SW480 (cell line): ENCODE data around the gene SBK1.
"Not testable (repeated sequence)": the region's sequence is repeated elsewhere in the genome, so short reads cannot be mapped to it uniquely, and the experiment has no call there.

ENCODE experiments used
- DNase-seq: peaks from one replicate; pipeline ENCODE4 v3.0.0-alpha.2; 2016; ENCODE audit warnings: low spot score

Gene SBK1

DNA sequence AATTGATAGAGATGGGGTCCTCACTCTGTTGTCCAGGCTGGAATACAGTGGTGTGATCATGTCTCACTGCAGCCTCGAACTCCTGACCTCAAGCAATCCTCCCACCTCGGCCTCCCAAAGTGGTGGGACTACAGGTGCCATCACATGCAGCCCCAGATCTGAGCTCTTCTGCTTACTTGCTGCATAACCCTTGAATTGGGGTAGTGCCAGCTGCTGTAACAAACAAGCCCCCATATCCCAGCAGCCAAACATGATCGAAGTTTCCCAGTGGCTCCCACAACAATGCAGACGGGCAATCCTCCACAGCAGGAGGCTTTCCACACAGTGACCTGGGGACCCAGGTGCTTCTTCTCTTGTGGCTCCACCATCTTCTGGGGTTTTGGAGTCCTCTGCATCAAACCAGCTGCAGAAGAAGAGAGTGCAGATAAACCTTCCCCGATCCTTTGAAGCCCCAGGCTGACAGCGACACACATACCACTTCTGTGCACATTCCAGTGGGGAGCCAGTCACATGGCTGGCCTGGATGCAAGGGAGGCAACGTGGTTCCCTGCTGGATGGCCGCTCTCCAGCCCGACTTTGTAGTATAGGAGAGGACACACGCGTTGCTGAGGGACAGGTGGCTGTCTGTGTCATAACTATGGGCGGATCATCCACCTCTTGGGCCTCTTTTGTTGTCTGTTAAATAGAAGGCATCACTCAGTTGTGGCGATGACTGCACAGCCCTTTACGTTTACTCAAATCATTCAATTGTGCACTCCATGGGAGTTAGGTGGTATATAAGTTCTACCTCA is 16.7 kb downstream of the SBK1 start:
- no peak for DNase-seq

DNA sequence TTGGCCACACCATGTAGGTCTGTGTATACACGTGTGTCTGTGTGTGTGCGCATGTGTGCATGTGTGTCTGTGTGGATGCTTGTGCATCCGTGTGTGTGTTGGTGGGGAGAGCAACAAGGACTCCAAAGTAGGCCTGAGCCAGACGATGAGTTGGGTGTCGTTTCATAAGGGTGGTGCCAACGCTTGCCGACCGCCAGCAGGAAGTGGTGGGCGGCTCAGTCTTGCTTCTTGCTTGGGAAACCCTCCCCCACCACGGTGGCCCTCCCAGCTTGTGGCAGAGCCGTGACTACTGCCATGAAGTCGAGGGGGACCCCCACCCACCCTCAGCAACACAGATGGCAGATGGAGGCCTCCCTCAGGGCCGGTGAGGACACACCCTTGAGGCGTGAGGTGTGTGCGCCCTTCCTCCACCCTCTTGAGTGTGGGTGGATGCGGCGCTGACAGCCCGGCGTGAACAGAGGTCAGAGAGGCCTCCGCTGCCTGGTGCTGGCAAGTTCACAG is 17.5 kb downstream of the SBK1 start:
- no peak for DNase-seq

DNA sequence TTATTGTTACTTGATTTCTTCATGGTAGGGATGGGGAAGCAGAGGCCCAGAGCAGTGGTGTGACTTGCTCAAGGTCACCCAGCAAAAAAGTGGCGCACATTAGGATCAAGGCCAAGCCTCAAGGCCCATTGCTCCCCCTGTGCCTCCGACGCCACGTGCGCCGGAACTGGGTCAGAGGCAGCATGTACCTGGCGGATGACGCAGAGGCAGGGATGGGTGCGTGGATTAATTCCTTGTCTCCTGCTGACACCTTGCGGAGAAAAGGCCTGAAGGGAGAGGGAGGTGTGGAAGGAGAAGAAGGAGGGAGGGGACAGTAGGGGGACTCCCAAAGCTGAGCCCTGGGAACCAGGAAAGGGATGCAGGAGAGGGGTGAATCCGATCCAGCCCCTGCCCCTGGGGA is 18.5 kb downstream of the SBK1 start:
- DNase-seq, result no peak

DNA sequence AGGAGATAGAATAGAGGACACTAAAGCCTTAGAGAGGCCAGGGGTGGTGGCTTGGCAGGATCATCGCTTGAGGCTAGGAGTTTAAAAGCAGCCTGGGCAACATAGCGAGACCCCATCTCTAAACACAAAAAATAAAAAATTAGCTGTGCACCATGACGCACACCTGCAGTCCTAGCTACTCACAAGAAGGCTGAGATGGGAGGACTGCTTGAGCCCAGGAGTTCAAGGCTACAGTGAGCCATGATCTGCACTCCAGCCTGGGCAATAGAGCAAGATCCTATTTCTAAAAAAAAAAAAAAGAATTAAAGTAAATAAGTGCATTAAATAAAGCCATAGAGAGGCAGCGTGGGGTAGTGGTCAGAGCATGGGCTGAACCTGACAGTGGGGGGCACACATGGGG is 19.1 kb downstream of the SBK1 start:
- DNase-seq, result no peak

DNA sequence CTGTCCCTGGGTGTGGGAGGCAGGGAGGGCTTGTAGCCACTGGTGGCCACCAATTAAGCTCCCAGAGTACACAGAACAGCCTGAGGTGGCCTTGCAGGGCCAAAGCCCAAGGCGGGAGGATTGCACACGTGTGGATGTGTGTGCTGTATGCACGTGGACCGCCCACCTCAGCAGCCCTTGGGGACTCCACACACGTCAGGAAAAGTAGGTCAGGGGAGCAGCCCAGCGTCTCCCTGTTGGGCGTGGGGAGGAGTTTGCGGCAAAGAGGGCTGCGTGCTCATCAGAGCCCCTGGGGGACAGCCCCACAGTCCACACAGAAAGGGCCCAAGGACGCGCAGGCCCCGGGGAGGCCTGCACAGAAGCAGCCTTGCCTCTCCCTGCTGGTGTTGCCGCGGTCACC is 19.6 kb downstream of the SBK1 start:
- DNase-seq, result no peak

DNA sequence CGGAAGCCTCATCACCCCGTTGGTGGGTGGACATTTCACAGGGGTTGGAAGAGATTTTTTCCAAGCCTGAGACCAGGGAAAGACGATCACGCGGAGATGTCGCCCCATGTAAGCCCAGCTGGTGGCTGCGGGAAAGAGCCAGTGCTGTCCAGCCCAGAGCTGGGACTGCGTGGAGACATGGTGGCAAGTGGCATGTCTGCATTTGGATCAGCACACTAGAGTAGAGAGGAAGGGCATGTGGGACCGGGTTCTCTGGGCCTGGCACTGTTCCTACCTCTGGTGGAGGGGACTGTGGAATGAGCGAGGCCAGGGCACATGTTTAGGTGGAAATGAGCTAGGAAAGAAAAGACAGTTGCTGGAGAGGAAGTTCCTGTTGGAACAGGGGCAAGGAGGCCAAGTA is 20.0 kb downstream of the SBK1 start:
- DNase-seq, result no peak

DNA sequence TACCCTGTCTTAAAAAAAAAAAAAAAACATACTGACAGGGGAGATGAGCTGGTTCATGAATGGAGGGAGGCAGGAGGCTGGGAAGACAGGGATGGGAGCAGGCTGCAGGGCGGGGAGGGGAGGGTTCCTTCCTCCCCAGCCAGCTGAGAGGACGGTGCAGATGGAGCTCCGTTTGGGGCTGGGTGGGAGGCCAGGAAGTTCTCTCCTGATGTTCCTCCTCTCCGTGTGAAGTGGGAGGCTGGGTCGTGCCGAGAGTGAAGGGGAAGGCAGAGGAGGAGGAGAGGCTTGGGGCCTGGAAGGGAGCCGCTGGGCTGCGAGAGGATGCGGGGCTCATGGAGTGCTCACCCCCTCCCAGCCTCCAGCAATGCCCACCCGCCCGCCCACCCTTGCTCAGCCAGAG is 21.3 kb downstream of the SBK1 start:
- no peak for DNase-seq

DNA sequence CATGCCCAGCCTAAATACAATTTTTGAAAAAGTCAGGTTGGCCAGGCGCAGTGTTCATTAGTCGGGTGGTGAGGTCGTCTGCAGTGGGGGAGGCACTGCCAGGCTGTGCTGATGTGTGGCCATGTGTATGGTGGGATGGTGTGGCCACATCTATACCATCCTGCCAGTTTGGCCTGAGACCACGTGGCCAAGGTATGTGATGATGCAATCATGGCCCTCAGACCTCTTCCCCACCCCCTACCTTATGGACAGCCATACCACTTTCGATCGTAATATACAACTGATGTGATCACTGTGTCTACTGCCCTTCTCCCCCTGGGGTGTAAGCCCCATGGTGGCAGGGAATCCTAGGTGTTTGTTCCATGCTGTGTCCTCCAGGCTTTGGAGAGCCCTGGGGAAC is 23.7 kb downstream of the SBK1 start:
- DNase-seq, result no peak

DNA sequence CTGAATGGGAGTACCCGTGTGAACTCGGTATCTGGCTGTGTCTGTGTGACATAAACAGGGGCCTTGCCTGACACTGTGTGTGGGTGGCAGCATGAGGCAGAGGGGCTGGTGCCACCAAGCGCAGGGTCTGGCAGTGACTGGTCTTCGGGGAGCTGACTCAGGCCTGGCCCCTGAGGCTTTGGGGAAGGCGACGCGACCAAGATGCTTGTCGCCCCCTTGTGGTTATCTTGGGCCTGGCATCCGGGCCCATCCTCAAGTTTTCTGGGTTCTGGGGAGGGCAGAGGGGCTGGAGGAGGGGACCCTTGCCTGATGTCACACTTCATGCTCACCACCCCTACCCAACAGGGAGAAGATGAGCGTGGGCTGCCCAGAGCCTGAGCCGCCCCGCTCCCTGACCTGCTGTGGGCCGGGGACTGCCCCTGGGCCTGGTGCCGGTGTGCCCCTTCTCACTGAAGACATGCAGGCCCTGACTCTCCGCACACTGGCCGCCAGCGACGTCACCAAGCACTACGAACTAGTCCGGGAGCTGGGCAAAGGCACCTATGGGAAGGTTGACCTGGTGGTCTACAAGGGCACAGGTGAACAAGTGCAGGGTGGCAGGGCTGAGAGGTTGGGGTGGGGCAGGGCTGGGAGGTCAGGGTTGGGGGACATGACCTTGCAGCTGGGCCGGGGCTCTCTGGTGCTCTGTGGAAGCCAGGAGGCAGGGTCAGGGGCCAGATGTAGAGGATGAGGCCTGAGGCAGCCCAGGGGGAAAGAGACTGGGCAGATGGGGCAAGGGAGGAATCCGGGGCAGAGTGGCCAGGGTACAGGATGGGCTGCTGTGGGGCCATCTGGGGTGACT is 24.9 kb downstream of the SBK1 start:
- peak; percentile 44 for DNase-seq

DNA sequence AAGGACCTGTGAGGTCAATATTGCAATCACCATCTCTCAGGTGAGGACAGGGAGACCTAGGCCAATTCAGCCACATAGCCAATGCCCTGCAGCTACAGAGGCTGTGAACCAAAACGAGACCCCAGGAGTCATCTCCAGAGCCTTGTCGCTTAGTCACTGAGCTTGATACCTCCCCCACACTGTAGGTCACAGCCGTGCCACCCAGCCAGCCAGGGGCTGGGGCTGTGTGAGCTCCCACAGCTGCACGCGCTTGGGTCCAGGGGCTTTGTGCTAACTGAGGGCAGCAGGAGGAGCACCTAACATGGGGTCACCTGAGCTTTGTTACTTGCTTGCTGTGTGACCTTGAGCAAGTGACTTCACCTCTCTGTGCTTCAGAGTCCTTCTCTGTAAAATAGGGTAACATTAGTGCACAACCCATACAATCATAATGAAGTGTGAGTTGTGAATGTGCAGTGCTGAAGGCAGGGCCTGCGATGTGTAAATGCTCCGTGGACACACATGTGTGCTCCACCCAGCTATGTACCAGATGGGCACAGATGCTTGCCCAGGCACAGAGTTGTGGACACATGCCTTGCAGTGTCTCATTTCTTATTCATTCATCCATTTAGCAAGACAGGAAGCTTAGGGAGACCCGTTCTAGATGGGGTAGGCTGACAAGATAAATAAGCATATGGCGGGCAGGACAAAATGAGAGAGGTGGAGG is 25.9 kb downstream of the SBK1 start:
- no peak for DNase-seq

DNA sequence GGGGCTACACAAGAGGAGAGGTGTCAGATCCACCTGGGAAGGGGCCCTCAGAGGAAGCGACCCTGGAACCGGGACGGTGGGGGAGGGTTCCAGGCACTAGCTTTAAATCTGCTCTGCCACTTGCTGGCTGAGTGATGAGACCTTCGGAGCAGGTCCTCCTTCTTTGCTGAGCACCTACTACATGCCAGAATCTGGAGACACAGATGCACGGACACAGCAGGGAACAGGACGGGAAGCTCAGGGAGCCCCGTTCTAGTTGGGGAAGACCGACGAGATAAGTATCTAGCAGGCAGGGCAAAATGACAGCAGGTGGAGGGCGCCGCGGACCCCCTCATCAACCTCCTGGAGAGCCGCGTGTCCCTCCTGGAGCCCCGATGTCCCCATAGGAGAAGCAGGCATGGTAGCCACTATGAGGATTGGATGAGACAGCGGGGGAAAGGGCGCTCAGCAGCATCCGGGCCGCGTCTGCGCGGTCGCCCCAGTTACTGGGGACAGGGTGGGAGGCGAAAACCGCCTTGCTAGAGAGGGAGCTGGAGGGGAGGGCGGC is 27.2 kb downstream of the SBK1 start:
- no peak for DNase-seq

DNA sequence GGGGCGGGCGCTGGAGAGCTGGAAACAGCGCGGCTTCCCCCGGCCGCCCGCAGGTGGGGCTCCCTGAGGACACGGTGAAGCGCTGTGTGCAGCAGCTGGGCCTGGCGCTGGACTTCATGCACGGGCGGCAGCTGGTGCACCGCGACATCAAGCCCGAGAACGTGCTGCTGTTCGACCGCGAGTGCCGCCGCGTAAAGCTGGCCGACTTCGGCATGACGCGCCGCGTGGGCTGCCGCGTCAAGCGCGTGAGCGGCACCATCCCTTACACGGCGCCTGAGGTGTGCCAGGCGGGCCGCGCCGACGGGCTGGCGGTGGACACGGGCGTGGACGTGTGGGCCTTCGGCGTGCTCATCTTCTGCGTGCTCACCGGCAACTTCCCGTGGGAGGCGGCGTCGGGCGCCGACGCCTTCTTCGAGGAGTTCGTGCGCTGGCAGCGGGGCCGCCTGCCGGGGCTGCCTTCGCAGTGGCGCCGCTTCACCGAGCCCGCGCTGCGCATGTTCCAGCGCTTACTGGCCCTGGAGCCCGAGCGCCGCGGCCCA is 27.8 kb downstream of the SBK1 start:
- no peak for DNase-seq

DNA sequence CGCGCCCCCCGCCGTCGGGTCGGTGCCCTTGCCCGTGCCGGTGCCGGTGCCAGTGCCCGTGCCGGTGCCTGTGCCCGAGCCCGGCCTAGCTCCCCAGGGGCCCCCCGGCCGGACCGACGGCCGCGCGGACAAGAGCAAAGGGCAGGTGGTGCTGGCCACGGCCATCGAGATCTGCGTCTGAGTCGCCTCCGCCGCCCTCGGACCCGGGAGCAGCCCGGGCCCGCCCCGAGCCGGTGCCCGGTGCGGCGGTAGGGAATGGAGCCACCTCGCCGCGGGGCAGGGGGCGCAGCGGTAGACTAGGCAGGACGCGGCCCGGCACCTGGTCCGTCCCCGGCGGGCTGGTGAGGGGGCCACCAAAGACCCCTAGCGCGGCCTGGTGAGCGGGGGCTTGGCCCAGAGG is 28.4 kb downstream of the SBK1 start:
- DNase-seq, result no peak

DNA sequence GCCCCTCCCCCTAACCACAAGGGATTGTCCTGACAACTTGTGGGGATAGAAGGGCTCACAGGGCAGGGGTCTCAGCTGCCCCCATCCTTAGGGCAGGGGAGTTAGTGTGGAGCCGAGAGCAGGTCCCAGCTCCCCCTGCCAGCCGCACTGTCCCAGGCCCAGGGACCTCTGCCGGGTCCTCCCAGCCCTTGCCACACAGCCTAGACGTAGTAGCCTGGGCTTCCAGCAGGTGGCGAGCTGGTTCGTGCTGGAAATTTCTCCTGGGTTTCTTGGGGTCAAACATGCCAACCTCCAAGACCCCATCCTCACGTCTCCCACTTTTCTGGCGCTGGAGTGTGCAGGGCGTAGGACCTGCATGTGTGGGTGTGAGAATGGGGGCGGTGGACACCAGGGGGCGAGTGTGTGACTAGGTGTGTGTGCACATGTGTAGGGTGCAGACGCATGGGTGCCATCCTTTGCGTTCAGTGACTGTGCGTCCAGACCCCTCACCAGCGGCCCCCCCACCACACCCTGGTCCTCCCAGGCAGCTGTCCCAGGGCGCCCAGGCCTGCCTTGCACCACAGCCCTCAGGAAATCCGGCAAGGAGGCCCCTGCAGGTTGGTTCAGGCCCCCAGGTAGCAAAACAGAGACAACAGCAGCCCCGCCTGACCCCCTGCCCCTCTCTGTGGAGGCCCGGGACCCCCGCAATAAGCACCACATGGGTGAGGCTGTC is 29.5 kb downstream of the SBK1 start:
- no peak for DNase-seq

DNA sequence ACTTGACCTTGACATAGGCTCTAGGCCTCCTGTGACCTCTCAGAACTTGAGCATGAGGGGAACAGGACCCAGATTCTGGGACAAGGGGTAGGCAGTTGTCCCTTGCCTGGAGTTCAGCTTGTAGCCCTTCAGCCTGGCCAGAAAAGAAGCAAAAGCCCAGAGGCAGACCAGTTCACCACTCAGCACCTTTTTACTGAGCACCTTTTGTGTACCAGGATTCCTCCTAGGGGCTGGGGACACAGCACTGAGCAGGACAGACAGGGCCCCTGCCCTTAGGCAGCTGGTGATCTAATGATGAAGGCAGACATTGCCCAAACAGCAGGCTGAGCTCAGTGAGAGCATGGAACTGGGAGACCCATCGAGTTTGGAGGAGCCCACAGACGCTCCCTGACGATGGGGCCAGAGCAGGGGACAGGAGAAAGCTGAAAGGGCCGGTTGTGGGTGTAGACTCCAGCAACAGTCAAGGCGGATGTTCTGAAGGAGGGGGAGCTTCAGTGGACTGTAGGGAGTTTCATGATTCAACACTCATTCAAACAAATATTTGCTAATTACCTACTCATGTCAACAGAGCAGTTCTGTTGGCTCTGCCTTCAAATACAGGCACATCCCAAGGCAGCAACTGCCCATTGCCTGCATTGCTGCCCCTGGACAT is 32.0 kb downstream of the SBK1 start:
- no peak for DNase-seq

DNA sequence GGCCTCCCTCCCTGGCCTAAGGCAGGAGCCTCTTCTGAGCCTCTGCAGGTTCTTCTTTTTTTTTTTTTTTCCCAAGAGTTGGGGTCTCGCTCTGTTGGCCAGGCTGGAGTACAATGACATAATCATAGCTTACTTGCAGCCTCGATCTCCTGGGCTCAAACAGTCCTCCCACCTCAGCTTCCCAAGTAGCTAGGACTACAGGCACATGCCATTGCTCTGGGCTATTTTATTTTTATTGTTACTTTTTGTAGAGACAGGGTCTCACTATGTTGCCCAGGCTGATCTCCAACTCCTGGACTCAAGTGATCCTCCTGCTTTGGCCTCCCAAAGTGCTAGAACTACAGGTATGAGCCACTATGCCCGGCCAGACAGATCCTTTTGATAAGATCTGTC is 32.6 kb downstream of the SBK1 start:
- no peak for DNase-seq

DNA sequence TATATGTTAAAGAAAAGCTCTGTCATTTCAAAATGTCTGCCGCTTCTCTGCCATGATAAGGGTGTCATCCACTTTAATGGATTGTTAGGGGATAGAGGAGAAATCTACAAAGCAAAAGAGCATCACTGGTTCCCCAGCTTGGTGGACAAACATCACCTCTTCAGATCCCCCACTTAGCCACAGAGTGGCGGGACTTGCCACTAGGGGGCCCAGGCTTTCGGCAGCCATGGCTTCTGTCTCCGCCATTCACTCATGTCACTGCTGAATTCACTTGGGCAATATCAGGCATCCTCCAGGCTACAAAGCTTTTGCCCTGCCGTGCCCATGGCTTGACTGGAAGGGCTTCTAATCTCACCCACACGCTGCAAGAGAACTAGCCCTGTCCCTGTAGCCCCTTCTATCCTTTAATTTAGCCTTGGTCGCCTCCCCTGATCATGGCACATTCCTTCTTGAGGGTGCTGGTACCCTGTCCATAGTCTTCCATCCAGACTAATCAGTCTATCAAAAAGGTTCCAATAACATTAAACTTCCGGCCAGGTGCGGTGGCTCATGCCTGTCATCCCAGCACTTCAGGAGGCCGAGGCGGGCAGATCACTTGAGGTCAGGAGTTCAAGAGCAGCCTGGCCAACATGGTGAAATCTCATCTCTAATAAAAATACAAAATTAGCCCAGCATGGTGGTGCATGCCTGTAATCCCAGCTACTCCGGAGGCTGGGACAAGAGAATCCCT is 34.7 kb downstream of the SBK1 start:
- DNase-seq, result peak; percentile 52

DNA sequence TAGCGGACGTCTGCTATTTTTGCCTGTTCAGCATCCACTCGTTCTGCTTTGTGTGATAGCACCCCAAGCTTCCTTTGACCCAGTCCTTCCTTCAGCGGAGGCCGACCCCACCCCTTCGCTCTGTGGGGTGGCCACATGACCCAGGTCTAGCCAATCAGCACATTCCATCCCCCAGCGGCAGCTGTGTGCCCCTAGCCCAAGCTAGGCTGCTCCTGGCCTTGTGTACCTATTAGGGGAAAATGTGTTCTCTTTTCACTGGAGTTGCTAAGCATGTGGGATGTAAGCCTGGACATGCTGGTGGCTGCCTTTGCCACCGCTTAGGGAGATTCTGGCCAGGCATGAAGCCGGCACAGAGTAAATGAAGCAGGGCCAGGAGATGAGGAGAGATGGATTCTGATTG is 37.9 kb downstream of the SBK1 start:
- not testable (repeated sequence) for DNase-seq

DNA sequence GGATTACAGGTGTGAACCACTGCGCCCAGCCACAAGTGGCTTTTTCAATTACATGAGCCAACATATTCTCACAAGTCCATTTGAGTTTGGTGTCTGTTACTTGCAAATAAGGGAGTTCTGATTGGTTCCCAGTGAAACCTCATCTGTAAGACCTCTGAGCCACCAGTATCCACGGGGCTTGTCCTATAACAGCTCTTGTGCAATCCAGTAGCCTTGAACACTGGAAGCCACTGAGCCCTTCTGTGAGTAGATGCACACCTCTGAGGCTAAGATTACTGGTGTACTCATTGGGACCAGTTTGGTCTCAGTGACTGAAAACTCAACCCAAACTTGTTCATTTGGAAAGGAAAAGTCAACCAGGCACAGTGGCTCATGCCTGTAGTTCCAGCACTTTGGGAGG is 38.7 kb downstream of the SBK1 start:
- not testable (repeated sequence) for DNase-seq

DNA sequence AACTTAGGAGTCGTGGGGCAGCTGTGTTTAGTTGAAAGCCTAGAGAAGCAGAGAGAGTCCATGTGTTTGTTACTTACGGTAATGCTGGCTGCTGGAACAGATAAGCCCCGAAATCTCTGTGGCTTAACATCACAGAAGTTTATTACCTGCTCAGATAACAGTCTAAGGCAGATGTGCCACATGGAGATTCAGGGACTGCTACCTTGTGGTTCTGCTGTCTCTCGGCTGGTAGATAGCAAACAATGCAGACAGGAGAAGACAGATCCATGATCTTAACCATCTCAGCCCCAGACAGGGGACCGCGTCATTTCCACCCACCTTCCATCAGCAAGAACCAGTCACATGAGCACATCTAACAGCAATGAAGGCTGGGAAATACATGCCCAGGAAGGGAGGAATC is 40.3 kb downstream of the SBK1 start:
- not testable (repeated sequence) for DNase-seq
